Mesenteric fat pad (tissue), 1 donor: ENCODE results near the gene PTPN11. TPM values are rescaled to one million over a fixed set of nuclear protein-coding genes. Genes with fewer than 3 reads are reported as not detected.
"Not testable (repeated sequence)": the region's sequence is repeated elsewhere in the genome, so short reads cannot be mapped to it uniquely, and the experiment has no call there.

Experiments
- DNase-seq: peaks from one replicate; pipeline ENCODE4 v3.0.0-alpha.2; 2020; ENCODE audit warnings: low spot score
- total RNA-seq: library from RNA; stranded (reverse); fragmentation: NEBNext Ultra II Directional; extraction: Animal tissue kit (Norgen Biotek cat#: 25700); gene quantifications from one replicate; pipeline ENCODE4 v1.2.1, GENCODE V29; 2021
- donor health status: DM: yes; HTN: yes; CAD: no.

The PTPN11 gene
- total RNA-seq, 1 donor from 2014 or later: 167 TPM

GRCh38 chr12:112514456-112514855 is 95.7 kb downstream of the PTPN11 start:
- no peak for DNase-seq

DNA sequence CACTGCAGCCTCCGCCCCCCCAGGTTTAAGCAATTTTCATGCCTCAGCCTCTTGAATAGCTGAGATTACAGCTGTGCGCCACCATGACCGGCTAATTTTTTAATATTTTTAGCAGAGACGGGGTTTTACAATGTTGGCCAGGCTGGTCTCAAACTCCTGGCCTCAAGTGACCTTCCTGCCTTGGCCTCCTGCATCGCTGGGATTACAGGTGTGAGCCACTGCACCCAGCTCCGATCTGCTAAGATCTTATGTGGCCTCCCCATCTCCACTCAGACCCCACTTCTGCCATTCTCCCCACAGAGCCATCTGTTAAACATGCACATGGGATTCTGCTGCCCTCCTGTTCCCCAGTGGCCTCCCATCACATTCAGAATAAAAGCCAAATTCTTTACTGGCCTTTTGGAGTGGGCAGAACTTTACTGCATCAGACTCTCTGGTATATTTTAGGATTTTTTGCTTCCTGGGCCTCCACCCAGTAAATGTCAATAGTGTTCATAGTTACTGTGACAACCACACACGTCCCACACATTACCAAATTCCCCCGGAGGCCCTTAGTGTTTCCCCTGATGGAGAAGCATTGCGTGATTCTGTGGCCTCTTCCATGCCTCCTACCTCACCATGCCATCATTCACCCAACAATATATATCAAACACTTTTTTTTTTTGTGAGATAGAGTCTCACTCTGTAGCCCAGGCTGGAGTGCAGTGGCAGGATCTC is 96.3 kb downstream of the PTPN11 start:
- no peak for DNase-seq

- no peak for DNase-seq
These were observed 97.1 kb downstream of the PTPN11 start for GRCh38 chr12:112515868-112516267.

GRCh38 chr12:112517730-112518364 is 99.1 kb downstream of the PTPN11 start:
- DNase-seq: no peak

GRCh38 chr12:112518365-112518735 is 99.6 kb downstream of the PTPN11 start:
- DNase-seq: no peak

DNA sequence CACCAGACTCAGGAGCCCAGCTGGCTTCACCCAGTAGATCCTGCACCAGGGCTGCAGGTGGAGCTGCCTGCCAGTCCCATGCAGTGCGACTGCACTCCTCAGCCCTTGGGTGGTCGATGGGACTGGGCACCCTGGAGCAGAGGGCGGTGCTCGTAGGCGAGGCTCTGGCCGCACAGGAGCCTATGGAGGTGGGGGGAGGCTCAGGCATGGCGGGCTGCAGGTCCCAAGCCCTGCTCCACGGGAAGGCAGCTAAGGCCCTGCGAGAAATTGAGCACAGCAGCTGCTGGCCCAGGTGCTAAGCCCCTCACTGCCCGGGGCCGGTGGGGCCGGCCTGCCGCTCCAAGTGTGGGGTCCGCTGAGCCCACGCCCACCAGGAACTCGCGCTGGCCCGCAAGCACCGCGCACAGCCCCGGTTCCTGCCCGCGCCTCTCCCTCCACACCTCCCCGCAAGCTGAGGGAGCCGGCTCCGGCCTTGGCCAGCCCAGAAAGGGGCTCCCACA is 101.1 kb downstream of the PTPN11 start:
- DNase-seq: not testable (repeated sequence)

DNA sequence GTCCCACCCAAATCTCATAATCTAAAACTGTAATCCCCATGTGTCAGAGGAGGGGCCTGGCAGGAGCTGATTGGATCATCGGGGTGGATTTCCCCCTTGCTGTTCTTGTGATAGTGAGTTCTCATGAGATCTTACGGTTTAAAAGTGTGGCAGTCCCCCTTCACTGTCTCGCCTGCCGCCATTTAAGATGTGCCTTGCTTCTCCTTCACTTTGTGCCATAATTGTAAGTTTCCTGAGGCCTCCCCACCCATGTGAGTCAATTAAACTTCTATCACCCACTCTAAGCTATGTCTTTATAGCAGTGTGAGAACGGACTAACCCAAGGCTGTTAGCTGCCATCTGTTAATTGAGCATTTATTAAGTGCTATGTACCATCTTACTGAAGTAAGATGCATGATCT is 105.1 kb downstream of the PTPN11 start:
- no peak for DNase-seq

GRCh38 chr12:112524269-112524668 is 105.5 kb downstream of the PTPN11 start:
- DNase-seq: no peak

- no peak for DNase-seq
These were observed 106.1 kb downstream of the PTPN11 start for GRCh38 chr12:112524676-112525425.

GRCh38 chr12:112525426-112525809 is 106.7 kb downstream of the PTPN11 start:
- DNase-seq: no peak

GRCh38 chr12:112527082-112527481 is 108.3 kb downstream of the PTPN11 start:
- no peak for DNase-seq

DNA sequence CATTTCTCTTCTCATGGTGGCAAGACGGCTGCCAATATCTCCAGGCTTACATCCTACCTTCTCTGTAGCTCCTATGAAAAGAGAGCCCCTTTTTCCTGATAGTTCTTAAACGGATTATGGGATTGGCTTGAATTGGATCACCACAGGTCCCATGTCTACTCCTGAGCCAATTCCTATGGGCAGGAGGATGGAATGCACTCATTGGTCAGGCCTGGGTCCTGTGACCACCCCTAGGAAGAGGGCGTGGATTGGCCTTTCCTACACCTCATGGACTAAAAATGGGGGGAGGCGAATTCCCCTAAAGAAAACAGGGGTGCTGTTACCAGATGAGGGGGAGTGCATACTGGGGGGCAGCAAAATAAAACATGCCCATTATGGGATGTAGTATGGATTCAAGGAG is 108.8 kb downstream of the PTPN11 start:
- no peak for DNase-seq

- DNase-seq: no peak
These were observed 109.8 kb downstream of the PTPN11 start for GRCh38 chr12:112528521-112528920.

DNA sequence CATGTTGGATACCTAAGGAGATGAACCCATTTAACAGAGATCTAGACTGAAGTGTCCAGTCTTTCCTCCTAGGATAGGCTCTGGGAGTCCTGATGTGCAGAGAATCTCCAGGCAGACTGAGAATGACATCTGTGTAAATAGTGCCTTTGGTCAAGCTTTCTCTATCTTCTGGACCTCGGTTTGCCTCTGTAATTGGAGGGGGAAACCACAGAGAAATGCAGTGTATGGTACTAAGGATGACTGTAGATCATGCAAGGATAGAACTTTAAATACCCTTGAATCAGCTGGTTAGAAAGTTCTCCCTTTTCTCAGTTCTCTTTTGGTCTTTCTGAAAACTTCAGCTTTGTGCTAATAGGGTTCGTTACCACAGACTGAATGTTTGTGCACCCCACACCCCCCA is 112.2 kb downstream of the PTPN11 start:
- no peak for DNase-seq

DNA sequence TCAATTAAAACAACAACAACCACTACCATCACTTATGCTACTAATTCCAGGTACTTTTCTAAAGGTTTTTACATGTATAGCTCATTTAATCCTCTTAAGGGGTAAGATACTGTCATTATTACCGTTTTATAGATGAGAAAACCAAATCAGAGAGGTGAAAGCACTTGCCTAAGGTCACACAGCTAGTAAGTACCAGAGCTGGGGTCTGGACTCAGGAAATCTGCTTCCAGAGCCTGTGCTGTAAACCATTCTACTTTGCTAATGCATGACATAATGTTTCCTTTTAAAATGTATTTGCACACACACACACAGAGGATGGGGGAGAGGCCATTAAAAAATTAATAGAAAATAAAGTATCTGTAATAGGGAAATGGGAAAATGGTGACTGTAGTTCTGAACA is 113.4 kb downstream of the PTPN11 start:
- DNase-seq: no peak

- DNase-seq: no peak
These were observed 114.8 kb downstream of the PTPN11 start for GRCh38 chr12:112533528-112533927.

GRCh38 chr12:112535017-112535416 is 116.3 kb downstream of the PTPN11 start:
- DNase-seq: no peak

GRCh38 chr12:112535637-112536366 is 117.1 kb downstream of the PTPN11 start:
- DNase-seq: no peak

- DNase-seq: no peak
These were observed 117.6 kb downstream of the PTPN11 start for GRCh38 chr12:112536367-112536730.

- no peak for DNase-seq
These were observed 119.1 kb downstream of the PTPN11 start for GRCh38 chr12:112537710-112538396.

GRCh38 chr12:112538740-112539139 is 120.0 kb downstream of the PTPN11 start:
- DNase-seq: no peak
